ENCODE data around the gene CEP55. TPM values are rescaled to one million over a fixed set of nuclear protein-coding genes. Genes with fewer than 3 reads are reported as not detected.

Gene CEP55
- total and polyA plus RNA-seq, 2 donors (not counting 1 experiment from before 2014, with no cell fraction given) = 16.1 to 19.0 TPM

- Histone ChIP-seq H2AFZ (ENCODE audit: low read length) (no peak overlapping the region), H3K9me3 (ENCODE audit: control insufficient read depth, insufficient read depth, low read depth, low read length) (no peaks in the 10 kb centered on the region), H3K36me3 (ENCODE audit: control insufficient read depth, insufficient read depth, low read length) (no peaks in the 10 kb centered on the region), H3K27ac (ENCODE audit: insufficient read depth, low read length) (no peak overlapping the region), H3K4me2 (ENCODE audit: extremely low read depth, insufficient read depth, low read length) (no peak overlapping the region), H3K9ac (ENCODE audit: insufficient read depth, low read length) (no peak overlapping the region), H3K4me1 (ENCODE audit: control insufficient read depth, extremely low read depth, insufficient read depth, low read length) (no peaks in the 10 kb centered on the region), H3K4me3 (replicated peaks in 1 of 4; ENCODE audit: control extremely low read depth in 1 of 4, insufficient read depth in 1 of 4, low read depth in 3 of 4, low read length in 4 of 4) (no peak overlapping the region), H3K27me3 (ENCODE audit: control insufficient read depth, insufficient read depth, low read length) (peaks cover 5% of the 10 kb centered on the region), H3K79me2 (ENCODE audit: control insufficient read depth, insufficient read depth, low read length) (no peaks in the 10 kb centered on the region), H4K20me1 (ENCODE audit: control insufficient read depth, extremely low read depth, insufficient read depth, low read length) (no peaks in the 10 kb centered on the region)
- TF ChIP-seq EZH2 (IDR thresholded peaks at IDR 0.05; ENCODE audit: low read length, missing control alignments) (no peak), CTCF (conservative IDR thresholded peaks at IDR 0.05 in 1 of 2, IDR thresholded peaks at IDR 0.05 in 1 of 2; ENCODE audit: low read depth in 1 of 2, low read length in 2 of 2) (no peak)
- no peak for DNase-seq (ENCODE audit: low read depth in 2 of 2)
These were observed 51.1 kb downstream of the CEP55 start for GRCh38 chr10:93547522-93547921.

GRCh38 chr10:93548376-93549071 is 52.1 kb downstream of the CEP55 start:
- Histone ChIP-seq H3K4me3 (replicated peaks in 1 of 4; ENCODE audit: control extremely low read depth in 1 of 4, insufficient read depth in 1 of 4, low read depth in 3 of 4, low read length in 4 of 4) (no peak overlapping the region), H3K4me2 (ENCODE audit: extremely low read depth, insufficient read depth, low read length) (no peak overlapping the region), H3K27me3 (ENCODE audit: control insufficient read depth, insufficient read depth, low read length) (peaks cover 4% of the 10 kb centered on the region), H3K36me3 (ENCODE audit: control insufficient read depth, insufficient read depth, low read length) (no peaks in the 10 kb centered on the region), H3K9ac (ENCODE audit: insufficient read depth, low read length) (no peak overlapping the region), H2AFZ (ENCODE audit: low read length) (no peak overlapping the region), H3K9me3 (ENCODE audit: control insufficient read depth, insufficient read depth, low read depth, low read length) (no peaks in the 10 kb centered on the region), H3K27ac (ENCODE audit: insufficient read depth, low read length) (no peak overlapping the region), H3K4me1 (ENCODE audit: control insufficient read depth, extremely low read depth, insufficient read depth, low read length) (no peaks in the 10 kb centered on the region), H4K20me1 (ENCODE audit: control insufficient read depth, extremely low read depth, insufficient read depth, low read length) (no peaks in the 10 kb centered on the region), H3K79me2 (ENCODE audit: control insufficient read depth, insufficient read depth, low read length) (no peaks in the 10 kb centered on the region)
- TF ChIP-seq EZH2 (IDR thresholded peaks at IDR 0.05; ENCODE audit: low read length, missing control alignments) = no peak
- TF ChIP-seq CTCF (conservative IDR thresholded peaks at IDR 0.05 in 1 of 2, IDR thresholded peaks at IDR 0.05 in 1 of 2; ENCODE audit: low read depth in 1 of 2, low read length in 2 of 2) = no peak
- DNase-seq (ENCODE audit: low read depth in 2 of 2) = peak; percentile 6 to 39

GRCh38 chr10:93550606-93551005 is 54.2 kb downstream of the CEP55 start:
- Histone ChIP-seq H3K9ac (ENCODE audit: insufficient read depth, low read length) (no peak overlapping the region), H3K79me2 (ENCODE audit: control insufficient read depth, insufficient read depth, low read length) (no peaks in the 10 kb centered on the region), H3K4me2 (ENCODE audit: extremely low read depth, insufficient read depth, low read length) (no peak overlapping the region), H3K4me1 (ENCODE audit: control insufficient read depth, extremely low read depth, insufficient read depth, low read length) (no peaks in the 10 kb centered on the region), H3K9me3 (ENCODE audit: control insufficient read depth, insufficient read depth, low read depth, low read length) (no peaks in the 10 kb centered on the region), H2AFZ (ENCODE audit: low read length) (no peak overlapping the region), H3K4me3 (replicated peaks in 1 of 4; ENCODE audit: control extremely low read depth in 1 of 4, insufficient read depth in 1 of 4, low read depth in 3 of 4, low read length in 4 of 4) (no peak overlapping the region), H3K27me3 (ENCODE audit: control insufficient read depth, insufficient read depth, low read length) (no peaks in the 10 kb centered on the region), H3K36me3 (ENCODE audit: control insufficient read depth, insufficient read depth, low read length) (no peaks in the 10 kb centered on the region), H4K20me1 (ENCODE audit: control insufficient read depth, extremely low read depth, insufficient read depth, low read length) (no peaks in the 10 kb centered on the region), H3K27ac (ENCODE audit: insufficient read depth, low read length) (no peak overlapping the region)
- no peak for DNase-seq (ENCODE audit: low read depth in 2 of 2)
- TF ChIP-seq EZH2 (IDR thresholded peaks at IDR 0.05; ENCODE audit: low read length, missing control alignments) (no peak), CTCF (conservative IDR thresholded peaks at IDR 0.05 in 1 of 2, IDR thresholded peaks at IDR 0.05 in 1 of 2; ENCODE audit: low read depth in 1 of 2, low read length in 2 of 2) (no peak)
